HG03460 (cell line): ENCODE data around the gene SERPINF2.
"Not testable (repeated sequence)": the region's sequence is repeated elsewhere in the genome, so short reads cannot be mapped to it uniquely, and the experiment has no call there.

Source experiments
- ATAC-seq: cut with Tn5 transposase; IDR thresholded peaks from one replicate; pipeline ENCODE4 v1.9.1; 2021; ENCODE audit not compliant: unreplicated experiment

The SERPINF2 gene

GRCh38 chr17:1716076-1716911 is 26.4 kb upstream of the SERPINF2 start:
- peak; percentile 66 for ATAC-seq

- ATAC-seq: peak; percentile 47
These were observed 25.6 kb upstream of the SERPINF2 start for GRCh38 chr17:1716912-1717695.

- no peak for ATAC-seq
These were observed 24.1 kb upstream of the SERPINF2 start for GRCh38 chr17:1718362-1719165.

- no peak for ATAC-seq
These were observed 21.8 kb upstream of the SERPINF2 start for GRCh38 chr17:1720856-1721386.

- not testable (repeated sequence) for ATAC-seq
These were observed 20.6 kb upstream of the SERPINF2 start for GRCh38 chr17:1722022-1722421.

- no peak for ATAC-seq
These were observed 18.3 kb upstream of the SERPINF2 start, which contains the start of gene WDR81 for GRCh38 chr17:1724351-1724868. Gene WDR81 (plus strand): TSS chr17:1724704. CDS start chr17:1724960, 256 bp downstream.

- ATAC-seq: no peak
These were observed 17.6 kb upstream of the SERPINF2 start for GRCh38 chr17:1724869-1725641.

GRCh38 chr17:1725642-1726511 is 16.8 kb upstream of the SERPINF2 start:
- no peak for ATAC-seq

GRCh38 chr17:1726626-1727257 is 15.9 kb upstream of the SERPINF2 start:
- no peak for ATAC-seq

- ATAC-seq: no peak
These were observed 15.3 kb upstream of the SERPINF2 start for GRCh38 chr17:1727258-1727789.

- ATAC-seq: no peak
These were observed 14.6 kb upstream of the SERPINF2 start for GRCh38 chr17:1727876-1728630.

- no peak for ATAC-seq
These were observed 12.7 kb upstream of the SERPINF2 start for GRCh38 chr17:1729966-1730325.

GRCh38 chr17:1730326-1731193 is 12.1 kb upstream of the SERPINF2 start:
- no peak for ATAC-seq

GRCh38 chr17:1731194-1731506 is 11.5 kb upstream of the SERPINF2 start:
- no peak for ATAC-seq

- ATAC-seq: no peak
These were observed 10.3 kb upstream of the SERPINF2 start for GRCh38 chr17:1732241-1732832.

- ATAC-seq: no peak
These were observed 9.8 kb upstream of the SERPINF2 start for GRCh38 chr17:1732833-1733321.
